LNCAP (cell line): ENCODE results near the gene ADAP2.

ENCODE experiments used
- CTCF ChIP-seq: fragments of 450-650 bp; IDR thresholded peaks from 2 replicates; pipeline ENCODE4 v1.5.1; 2017; ENCODE audit warnings: mild to moderate bottlenecking

Gene ADAP2

GRCh38 chr17:30975042-30975820 is 53.5 kb downstream of the ADAP2 start:
- TF ChIP-seq CTCF: no peak

GRCh38 chr17:30981531-30982519 is 60.1 kb downstream of the ADAP2 start:
- no peak for TF ChIP-seq CTCF

GRCh38 chr17:30982855-30983254 is 61.1 kb downstream of the ADAP2 start:
- no peak for TF ChIP-seq CTCF

GRCh38 chr17:30990458-30990857 is 68.7 kb downstream of the ADAP2 start:
- no peak for TF ChIP-seq CTCF

GRCh38 chr17:30992551-30992950 is 70.8 kb downstream of the ADAP2 start:
- no peak for TF ChIP-seq CTCF

GRCh38 chr17:30995347-30995746 is 73.6 kb downstream of the ADAP2 start:
- no peak for TF ChIP-seq CTCF

- no peak for TF ChIP-seq CTCF
Measured at GRCh38 chr17:30996486-30996885, 74.7 kb downstream of the ADAP2 start.
